NCI-H1694 (cell line): ENCODE results near the gene CCDC154.

Source experiments
- DNase-seq: peaks from one replicate; lab custom pipeline; 2025; lab: John Stamatoyannopoulos, UW

The CCDC154 gene

DNA sequence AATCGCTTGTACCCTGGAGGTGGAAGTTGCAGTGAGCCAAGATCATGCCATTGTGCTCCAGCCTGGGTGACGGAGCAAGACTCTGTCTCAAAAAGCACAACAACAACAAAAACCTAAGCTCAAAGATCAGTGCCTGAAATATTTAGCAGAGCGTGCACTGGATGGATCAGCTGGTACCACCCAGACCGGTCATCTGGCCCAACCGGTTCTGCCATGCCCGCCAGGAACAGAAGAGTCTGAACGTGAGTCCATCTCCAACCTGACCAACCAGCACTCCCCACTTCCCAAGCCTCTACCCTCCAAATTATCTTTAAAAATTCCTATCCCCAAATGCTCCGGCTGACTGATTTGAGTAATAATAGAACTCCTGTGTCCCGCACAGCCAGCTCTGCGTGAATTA is 22.3 kb downstream of the CCDC154 start:
- DNase-seq: no peak

DNA sequence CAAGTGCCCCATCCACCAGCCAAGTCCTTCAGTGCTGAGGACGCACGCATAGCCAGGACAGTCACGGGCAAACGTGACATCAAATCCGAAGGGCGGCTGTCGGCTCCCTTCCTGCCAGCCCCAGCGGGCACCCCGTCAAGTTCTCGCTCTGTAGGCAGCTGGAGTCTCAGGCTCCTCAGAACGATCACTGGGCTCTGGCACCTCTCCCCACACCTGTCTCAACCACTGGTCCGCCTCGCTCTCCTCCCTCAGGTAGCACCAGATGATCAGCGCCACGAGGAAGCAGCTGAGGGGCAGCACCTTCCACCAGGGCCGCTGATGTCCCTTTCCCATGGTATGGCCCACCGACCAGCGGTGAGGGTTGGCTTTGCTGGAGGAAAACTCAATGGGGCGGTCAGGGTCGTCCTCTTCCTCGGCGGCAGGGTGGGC is 24.2 kb downstream of the CCDC154 start:
- no peak for DNase-seq

DNA sequence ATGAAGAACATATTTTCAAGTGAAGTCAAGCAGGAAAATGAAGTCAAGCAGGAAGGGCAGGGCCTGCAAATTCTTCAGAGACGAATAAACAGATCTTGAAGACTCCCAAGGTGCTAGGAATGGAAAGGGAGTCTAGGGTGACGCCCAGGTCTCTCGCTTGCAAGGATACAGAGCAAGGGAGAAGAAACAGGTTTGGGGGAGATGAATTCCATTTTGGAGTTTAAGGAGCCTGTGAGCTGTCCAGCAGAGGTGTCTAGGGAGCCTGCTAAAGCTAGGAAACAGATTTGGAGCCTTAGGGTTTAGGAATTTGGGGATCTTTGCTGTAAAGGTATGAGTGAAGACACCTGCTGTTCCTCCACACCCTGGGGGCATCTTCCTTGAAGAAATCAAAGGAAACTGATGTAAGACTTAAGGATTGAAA is 27.8 kb downstream of the CCDC154 start:
- no peak for DNase-seq

DNA sequence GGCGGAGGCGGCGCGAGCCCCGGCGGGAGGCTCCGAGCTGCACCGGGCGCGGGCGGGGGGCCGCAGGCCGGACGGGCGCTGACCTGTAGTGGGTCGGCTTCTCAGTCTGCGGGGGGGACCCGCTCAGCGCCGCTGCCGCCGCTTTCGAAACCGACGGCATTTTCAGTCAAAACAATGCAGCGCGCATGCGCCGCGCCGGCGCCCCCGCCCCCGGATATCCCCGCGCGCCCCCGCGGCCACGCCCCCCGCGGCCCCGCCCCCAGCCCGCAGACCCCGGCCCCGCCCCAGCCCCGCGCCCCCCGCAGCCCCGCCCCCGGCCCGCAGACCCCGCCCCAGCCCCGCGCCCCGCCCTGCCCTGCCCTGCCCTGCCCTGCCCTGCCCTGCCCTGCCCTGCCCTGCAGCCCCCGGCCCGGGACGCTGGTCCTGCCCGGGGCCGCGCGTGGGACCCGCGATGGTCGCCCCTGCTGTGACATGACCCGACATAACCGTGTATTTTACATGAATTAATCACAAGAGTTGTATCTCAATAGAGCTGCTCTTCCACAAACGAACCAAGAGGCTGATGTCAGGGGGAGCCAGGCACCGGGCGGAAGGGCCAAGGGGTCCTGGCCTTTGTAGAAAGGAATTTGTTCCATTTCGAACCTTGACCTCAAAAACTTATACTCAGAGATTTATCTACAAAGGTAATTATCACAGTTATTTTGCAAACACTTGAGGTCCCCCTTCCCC is 29.7 kb downstream of the CCDC154 start, which contains the start of gene UNKL:
Gene UNKL, minus strand, starts transcription at position 173 of the 729 bp plus-strand sequence. Its CDS starts 13 bp downstream, at position 160.
- no peak for DNase-seq

- no peak for DNase-seq
Measured at GRCh38 chr16:1413684-1414531, 30.4 kb downstream of the CCDC154 start.

DNA sequence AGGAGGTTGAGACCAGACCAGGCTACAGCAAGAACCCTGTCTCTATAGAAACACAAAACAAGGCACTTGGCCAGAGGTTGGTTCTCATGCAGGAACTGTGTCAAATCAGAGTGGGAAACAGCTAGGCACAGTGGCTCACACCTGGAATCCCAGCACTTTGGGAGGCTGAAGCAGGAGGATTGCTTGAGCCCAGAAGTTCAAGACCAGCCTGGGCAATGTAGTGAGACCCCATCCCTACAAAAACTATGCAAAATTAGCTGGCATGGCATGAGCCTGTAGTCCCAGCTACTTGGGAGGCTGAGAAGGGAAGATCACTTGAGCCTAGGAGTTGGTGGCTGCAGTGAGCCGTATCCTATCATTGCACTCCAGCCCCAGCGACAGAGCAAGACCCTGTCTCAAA is 31.5 kb downstream of the CCDC154 start:
- no peak for DNase-seq

- peak; percentile 54 for DNase-seq
Measured at GRCh38 chr16:1408171-1408837, 36.1 kb downstream of the CCDC154 start.

DNA sequence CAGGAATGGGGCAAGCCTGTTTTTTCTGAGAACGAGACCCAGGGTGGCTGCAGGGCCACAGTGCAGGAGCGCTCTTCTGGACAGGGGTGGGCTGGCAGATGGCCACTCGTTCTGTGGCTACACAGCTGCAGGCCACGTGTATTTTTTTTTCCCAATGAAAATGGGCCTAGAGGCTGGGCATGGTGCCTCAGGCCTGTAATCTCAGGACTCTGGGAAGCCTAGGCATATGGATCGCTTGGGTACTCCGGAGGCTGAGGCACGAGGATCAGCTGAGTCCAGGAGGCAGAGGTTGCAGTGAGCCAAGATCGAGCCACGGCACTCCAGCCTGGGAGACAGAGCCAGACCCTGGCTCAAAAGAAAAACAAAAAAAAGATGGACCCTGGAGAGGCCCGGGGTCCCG is 36.6 kb downstream of the CCDC154 start:
- DNase-seq: no peak

DNA sequence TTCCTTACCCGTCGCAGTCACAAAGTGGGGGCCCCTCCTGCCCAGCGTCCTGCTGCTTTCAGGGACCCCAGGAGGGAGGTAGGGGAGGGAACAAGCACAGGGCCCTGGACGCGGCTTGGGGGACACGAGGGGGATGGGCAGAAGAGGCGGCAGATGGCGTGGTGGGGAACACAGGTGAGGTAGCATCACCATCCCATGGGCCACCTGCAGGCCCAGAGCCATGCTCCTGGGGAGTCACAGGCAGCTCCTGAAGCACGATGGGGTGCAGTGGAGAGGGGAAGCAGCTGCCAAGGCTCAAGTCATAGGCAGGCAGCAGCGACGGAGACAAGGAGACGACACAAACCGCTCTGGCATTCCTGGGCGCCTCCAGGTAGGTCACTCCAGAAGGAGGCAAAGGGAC is 40.6 kb downstream of the CCDC154 start:
- no peak for DNase-seq

DNA sequence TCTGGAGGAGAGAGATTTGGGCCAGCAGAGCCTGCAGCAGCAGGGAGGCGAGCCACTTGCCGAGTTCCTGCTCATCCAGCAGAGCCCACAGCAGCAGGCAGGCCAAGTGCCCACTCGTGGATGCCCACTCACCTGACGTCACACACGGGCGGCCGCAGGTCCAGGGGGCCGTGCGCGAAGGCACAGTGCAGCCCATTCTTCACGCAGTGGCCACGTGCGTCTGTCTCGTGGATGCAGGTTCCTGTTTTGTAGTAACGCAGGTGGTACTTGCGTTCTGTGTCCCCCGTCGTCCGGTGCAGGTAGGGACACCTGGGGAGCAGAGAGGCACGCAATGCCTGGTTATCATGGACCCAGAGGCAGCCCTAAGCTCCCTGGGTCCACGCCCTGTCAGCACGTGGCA is 41.3 kb downstream of the CCDC154 start:
- no peak for DNase-seq

GRCh38 chr16:1401758-1402154 is 42.6 kb downstream of the CCDC154 start:
- no peak for DNase-seq

DNA sequence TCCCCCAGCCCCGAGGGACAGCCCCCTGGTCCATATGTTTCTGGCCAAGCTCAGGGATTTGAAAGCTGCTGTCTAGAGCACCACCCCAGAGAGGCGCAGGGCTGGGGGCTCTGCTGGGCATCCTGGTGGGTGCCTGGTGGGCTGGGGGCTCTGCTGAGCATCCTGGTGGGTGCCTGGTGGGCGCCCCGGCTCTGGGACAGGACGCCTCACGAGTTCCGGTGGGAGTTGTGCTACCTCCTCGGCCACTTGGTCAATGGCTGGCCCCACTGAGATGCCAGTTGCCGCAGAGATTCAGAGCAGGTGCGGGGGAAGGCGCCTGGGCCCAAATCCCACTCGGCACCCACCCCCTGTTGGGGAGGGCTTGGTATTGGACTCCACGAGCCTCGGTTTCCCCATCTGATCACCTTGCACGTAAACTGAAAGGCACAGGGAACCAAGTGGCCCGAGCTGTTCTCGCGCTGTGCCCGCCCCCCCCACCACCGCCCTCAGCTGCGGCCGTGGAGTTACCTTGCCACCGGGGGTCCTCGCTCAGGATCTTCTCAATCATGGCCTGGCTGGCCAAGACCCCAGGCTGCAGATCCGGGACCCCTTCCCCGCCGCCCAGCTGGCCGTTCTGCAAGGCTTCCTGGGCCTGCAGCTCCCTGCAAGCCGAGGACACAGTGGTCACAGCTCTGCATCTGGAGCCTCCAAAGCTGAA is 43.1 kb downstream of the CCDC154 start:
- no peak for DNase-seq

- no peak for DNase-seq
Measured at GRCh38 chr16:1398826-1399581, 45.4 kb downstream of the CCDC154 start.

DNA sequence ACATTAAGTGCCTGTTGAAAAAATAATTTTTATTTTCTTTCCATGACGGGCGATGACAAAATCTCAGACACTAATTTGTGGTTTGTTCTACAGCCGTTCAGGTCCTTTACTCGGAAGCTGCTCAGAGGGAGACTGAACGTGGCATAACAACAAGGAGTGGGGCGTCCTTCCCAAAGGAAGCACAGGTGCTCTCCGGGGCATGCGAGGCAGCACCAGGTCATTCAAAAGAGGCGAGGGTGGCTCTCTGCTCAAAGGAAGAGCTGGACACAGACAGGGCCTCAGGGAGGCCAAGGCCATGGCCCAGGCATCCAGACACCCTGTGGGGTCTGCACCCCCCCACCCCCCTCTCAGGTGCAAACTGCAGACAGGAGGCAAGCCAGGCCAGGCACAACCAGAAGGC is 46.0 kb downstream of the CCDC154 start:
- no peak for DNase-seq

GRCh38 chr16:1397779-1398178 is 46.6 kb downstream of the CCDC154 start:
- no peak for DNase-seq

- DNase-seq: no peak
Measured at GRCh38 chr16:1395444-1396031, 48.8 kb downstream of the CCDC154 start.

DNA sequence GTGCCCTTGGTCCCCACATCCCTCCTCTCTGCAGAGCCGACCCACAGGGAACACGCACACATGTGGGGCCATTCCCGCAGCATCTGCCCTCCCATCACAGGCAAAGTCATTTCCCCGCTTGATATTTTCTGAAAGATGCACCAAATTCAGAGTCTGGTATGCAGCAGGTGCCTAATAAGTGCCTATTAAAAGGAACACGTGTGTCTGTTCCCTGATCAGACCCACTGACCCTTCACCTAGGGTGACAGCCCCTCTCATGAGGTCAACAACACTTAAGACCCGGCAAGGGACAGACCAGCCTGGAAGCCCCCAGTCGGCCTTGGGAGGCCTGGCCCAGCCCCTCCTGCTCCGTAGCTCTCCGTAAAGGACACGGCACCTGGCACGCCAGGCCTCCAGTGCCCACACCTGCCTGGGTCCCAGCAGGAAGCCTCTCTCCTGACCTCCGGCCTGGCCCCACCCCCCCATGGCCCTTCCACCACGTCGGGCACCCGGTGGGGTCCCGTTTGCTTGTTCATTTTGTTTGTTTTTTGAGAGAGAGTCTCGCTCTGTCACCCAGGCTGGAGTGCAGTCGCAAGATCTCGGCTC is 49.9 kb downstream of the CCDC154 start:
- no peak for DNase-seq

- no peak for DNase-seq
Measured at GRCh38 chr16:1393613-1394176, 50.7 kb downstream of the CCDC154 start.

DNA sequence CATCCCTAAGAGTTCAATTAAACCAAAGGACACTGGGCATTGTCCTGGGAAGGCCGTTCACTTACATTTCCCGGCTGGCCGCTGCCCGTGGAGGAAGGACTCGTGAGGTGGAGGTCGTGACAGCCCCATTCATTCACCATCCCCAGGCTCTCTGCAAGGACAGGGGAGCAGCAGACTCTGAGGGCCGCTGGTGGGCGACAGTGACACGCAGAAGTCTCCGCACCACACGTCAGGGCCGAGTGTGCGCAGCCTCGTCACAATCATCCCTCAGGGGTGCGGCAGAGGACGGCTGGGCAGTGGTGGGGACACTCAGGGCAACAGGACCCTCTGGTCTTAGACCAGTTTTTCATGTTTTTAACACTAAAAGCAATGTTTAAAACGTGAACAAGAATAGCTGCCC is 51.5 kb downstream of the CCDC154 start:
- no peak for DNase-seq

- no peak for DNase-seq
Measured at GRCh38 chr16:1390239-1390779, 54.0 kb downstream of the CCDC154 start.
